Measurements from ENCODE around the gene DHX32.

GRCh38 chr10:125824736-125825135, 56.4 kb downstream of the DHX32 start:
- TF ChIP-seq POLR2A (IDR thresholded peaks at IDR 0.05; ENCODE audit: low read depth, low read length), result no peak
- TF ChIP-seq CTCF (IDR thresholded peaks at IDR 0.05; ENCODE audit: extremely low read depth in 1 of 2, insufficient read depth in 1 of 2, low read depth in 1 of 2, low read length in 2 of 2), result no peak
- TF ChIP-seq JUN (IDR thresholded peaks at IDR 0.05; ENCODE audit: borderline replicate concordance, insufficient read depth, insufficient read length, low read depth), result no peak
- TF ChIP-seq EZH2 (IDR thresholded peaks at IDR 0.05; ENCODE audit: borderline replicate concordance, low read depth, low read length, severe bottlenecking), result no peak
- no peak for TF ChIP-seq POLR2AphosphoS5 (IDR thresholded peaks at IDR 0.05; ENCODE audit: insufficient read depth, low read depth, low read length)
